DOHH2 (cell line): ENCODE data around the gene ABLIM1.

Source experiments
- EZH2phosphoT487 ChIP-seq: fragments of 200-600 bp; sonication (generic); IDR thresholded peaks from 2 replicates; pipeline ENCODE4 v1.6.1; 2017; ENCODE audit warnings: borderline replicate concordance, mild to moderate bottlenecking, antibody characterized with exemption, low read length, moderate library complexity, mixed read lengths
- TF ChIP-seq, protein P1 (sequence below): fragments of 200-600 bp; sonication (generic); IDR thresholded peaks from one replicate; pipeline ENCODE4 v1.5.1; 2014; ENCODE audit warnings: antibody characterized with exemption, mild to moderate bottlenecking, low read depth, low read length; ENCODE audit not compliant: poor library complexity, severe bottlenecking

DNA sequence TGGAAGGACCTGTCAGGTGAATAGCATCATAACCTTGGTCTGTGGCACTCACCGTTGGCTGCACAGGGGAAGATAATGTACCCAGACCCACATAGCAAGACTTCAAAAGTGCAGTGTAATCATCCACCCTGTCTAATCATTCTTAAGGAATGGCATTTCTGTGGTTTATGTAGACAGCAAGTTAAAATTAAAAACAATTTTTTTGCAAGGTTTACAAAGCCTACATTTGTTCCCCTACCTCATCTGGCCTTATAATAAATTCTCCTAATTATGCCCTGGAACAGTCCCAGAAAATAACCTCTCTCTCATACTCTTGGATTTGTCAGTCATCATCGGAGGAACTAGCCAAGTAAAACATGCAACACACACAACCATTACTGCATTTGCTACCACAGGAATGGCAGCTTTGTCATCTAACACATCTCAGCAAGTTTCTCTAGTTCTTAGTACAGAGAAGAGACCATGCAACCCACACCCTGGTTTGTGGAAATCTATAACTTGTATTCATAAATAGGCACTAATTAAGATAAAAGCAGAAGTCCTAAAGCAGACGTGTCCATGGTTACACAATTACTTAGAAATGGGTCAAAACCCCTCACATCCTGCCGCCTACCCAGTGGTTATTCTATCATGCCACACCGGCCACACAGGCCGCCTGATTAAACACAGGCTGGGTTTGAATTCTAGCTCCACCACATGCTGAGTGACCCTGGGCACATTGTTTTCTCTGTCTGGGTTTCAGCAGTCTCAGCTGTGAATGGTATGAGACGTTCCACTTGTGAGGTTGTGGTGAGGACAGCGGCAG lies 19.1 kb downstream of the ABLIM1 start:
- TF ChIP-seq, protein P1, sequence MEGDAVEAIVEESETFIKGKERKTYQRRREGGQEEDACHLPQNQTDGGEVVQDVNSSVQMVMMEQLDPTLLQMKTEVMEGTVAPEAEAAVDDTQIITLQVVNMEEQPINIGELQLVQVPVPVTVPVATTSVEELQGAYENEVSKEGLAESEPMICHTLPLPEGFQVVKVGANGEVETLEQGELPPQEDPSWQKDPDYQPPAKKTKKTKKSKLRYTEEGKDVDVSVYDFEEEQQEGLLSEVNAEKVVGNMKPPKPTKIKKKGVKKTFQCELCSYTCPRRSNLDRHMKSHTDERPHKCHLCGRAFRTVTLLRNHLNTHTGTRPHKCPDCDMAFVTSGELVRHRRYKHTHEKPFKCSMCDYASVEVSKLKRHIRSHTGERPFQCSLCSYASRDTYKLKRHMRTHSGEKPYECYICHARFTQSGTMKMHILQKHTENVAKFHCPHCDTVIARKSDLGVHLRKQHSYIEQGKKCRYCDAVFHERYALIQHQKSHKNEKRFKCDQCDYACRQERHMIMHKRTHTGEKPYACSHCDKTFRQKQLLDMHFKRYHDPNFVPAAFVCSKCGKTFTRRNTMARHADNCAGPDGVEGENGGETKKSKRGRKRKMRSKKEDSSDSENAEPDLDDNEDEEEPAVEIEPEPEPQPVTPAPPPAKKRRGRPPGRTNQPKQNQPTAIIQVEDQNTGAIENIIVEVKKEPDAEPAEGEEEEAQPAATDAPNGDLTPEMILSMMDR: no peak
- TF ChIP-seq EZH2phosphoT487: no peak
